Ovary (tissue), 3 donors: Measurements from ENCODE around the gene SELENON.

Experiments used
- CTCF ChIP-seq, 3 donors: fragments of 450-650 bp in 2 of 3; fragments of 200-600 bp in 1 of 3; IDR thresholded peaks; one replicate each; pipeline versions ENCODE4 v1.5.1 to v1.8.0; 2016 to 2022; ENCODE audit warnings: antibody characterized with exemption in 3 of 3, mild to moderate bottlenecking in 1 of 3
- EP300 ChIP-seq: sonication (generic); formaldehyde crosslinking; IDR thresholded peaks from one replicate; pipeline ENCODE4 v1.6.1; 2017; ENCODE audit warnings: antibody characterized with exemption
- POLR2A ChIP-seq: fragments of 450-650 bp; IDR thresholded peaks from one replicate; pipeline ENCODE4 v1.6.1; 2017; ENCODE audit warnings: antibody characterized with exemption, mild to moderate bottlenecking, moderate library complexity
- donor health status: DM: no; HTN: no; CAD: no.

GRCh38 chr1:25844536-25845337 is 44.7 kb downstream of the SELENON start:
- TF ChIP-seq POLR2A = no peak
- TF ChIP-seq CTCF (IDR thresholded peaks at IDR 0.05) = no peak
- TF ChIP-seq EP300 = no peak
